HG03575 (cell line): ENCODE data around the gene ADAM11.
"Not testable (repeated sequence)": the region's sequence is repeated elsewhere in the genome, so short reads cannot be mapped to it uniquely, and the experiment has no call there.

Experiments used
- ATAC-seq: cut with Tn5 transposase; IDR thresholded peaks from one replicate; pipeline ENCODE4 v1.9.1; 2021; ENCODE audit not compliant: unreplicated experiment, insufficient number of reproducible peaks, low FRiP score; ENCODE audit errors: extremely low read depth

Gene ADAM11

DNA sequence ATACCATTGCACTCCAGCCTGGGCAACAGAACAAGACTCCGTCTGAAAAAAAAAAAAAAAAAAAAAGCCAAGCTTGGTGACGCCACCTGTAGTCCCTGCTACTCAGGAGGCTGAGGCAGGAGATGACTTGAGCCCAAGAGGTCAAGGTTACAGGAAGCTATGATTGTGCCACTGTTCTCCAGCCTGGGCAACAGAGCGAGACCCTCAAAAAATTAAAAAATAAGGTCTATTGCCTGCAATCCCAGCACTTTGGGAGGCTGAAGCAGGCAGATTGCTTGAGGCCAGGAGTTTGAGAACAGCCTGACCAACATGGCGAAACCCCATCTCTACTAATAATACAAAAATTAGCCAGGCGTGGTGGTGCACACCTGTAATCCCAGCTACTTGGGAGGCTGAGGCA is 3.6 kb upstream of the ADAM11 start:
- ATAC-seq: not testable (repeated sequence)

DNA sequence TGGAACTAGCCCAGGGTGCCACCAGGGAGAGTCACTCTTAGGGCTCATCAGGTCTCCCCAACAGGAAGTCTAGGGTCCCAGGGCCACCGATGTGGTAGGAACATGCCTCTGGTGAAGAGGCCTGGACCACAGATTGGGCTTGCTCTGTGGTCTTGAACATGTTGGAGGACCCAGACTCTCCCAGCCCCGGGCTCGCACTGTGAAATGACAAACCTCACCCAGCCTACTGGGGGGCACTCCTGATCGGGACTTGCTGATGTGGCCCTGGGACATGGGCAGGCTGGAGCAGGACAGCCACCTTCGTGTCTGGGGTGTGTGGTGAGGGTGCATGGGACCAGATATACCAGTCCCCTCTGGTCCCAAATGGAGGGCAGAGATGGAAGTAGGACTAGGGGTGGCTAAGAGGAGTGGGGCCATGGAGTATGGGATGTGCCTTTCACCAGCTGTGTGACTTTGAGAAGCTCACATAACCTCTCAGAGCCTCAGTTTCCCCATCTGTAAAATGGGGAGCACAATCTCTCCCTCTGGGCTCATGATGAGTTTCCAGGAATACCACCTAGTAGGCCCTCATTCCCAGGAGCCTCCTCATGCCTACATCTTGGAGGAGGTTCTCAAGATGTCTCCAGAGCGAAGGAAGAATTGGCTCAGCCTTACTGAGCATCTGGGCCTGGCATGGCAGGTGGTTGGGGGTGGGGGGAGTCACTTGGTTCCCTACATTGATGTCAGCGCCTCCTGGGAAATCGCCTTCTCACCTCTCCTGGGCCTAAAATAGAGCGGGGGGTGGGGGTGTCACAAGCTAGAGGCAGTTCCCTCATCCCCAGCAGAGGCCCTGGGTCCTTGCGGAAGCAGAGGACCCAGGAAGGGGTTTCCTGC is 1.5 kb upstream of the ADAM11 start:
- ATAC-seq: no peak

DNA sequence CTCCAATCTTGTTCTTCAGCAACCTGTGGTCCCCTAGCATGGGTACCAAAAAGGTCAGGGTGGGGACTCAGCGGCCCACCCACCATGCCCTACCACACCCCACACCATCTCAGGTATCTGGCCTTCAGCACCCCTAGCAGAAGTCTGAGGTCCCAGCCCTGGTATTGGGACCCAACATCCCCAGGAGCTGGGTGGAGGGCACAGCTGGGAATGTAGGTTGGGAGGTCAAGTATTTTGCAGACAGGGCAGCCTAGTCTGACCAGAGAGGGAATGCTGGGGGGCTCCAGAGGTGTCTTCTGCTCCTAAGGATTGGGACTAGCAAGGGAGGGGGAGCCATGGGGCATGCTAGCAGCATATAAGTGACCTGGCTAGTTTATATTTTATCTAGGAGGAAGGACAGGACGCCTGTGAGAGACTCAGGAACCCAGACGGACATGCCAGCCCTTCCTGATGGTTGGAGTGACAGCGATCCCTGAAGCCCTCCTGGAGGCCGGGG is 822 bp upstream of the ADAM11 start:
- ATAC-seq: no peak

DNA sequence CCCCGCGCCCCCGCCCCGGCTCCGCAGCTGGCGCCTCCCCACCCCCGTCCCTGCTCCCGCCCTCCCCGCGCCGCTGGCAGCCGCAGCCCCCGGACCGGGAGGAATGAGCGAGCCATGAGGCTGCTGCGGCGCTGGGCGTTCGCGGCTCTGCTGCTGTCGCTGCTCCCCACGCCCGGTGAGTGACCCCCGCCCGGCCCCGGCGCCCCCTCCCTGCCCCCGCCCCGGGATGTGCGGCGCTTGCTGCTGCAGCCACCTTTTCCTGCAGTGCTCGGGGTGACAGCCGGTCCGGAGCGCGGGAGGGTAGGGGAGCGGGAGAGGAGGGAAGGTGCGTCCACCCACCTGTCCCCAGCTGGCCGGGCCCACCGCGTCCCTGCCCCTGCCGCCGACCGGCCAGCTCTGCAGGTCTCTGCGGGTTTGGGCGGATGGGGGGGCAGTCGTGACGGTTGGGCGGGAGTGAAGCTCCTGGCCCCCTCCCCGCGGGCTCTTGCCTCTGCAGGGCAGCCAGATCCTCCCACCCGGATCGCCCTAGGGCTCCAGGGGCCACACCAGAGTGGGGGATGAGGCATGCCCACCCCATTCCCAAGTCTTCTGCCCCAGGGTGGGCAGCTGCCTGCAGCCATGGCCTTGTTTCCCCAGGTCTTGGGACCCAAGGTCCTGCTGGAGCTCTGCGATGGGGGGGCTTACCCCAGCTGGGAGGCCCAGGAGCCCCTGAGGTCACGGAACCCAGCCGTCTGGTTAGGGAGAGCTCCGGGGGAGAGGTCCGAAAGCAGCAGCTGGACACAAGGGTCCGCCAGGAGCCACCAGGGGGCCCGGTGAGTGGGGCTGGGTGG is 513 bp downstream of the ADAM11 start:
- no peak for ATAC-seq

DNA sequence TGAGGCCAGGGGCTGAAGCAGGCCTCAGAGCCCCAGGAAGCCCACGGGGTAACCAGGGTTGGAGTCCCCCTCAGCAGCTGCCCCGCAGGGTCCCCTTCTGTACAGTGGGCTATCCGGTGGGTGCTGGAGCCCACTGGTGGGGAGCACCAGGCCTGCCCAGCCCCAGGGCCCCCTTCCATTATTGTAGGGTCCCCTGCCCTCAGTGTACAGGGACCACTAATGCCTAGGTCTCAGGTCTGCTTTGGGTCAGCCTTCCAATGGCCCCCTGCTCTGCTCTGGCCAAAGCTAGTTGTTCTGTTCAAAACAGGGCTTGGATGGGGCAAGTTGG is 1.1 kb downstream of the ADAM11 start:
- no peak for ATAC-seq

DNA sequence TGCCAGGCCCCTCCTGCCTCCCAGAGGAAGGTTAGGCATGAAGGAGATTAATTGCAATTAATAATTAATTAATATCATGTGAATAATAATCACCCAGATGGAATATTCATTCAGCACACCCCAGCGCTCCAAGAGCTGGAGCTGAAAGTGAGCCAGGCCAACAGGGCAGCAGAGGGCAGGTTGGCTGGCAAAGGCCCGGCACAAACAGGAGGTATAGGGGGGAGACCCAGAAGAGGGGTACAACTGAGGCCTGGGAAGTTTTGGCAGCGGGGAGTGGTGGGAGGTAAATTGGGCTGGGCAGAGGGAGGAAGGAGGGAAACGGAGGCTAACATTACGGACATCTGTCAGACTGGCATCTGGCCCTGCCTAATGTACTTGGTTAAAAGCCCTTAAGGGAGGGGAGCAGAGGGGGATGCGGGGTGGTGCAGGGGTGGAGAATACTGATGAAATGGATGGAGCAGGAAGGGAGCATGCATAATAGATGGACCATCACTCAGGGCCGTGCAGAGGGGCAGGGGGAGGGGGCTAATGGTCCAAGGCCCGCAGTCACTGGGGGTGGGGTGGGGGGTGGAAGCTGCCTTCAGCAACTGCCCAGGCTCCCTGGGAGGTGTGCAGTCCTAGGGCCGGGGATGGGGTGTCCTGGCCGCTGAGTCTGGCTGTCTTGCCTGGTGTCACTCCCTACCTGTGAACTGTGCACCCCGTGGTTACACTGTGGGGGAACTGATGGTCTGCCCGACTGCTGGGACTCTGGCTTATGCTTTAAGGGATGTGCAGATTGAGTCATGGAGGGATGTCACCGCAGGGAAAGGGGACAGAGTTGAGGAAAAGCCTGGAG is 1.9 kb downstream of the ADAM11 start:
- no peak for ATAC-seq

DNA sequence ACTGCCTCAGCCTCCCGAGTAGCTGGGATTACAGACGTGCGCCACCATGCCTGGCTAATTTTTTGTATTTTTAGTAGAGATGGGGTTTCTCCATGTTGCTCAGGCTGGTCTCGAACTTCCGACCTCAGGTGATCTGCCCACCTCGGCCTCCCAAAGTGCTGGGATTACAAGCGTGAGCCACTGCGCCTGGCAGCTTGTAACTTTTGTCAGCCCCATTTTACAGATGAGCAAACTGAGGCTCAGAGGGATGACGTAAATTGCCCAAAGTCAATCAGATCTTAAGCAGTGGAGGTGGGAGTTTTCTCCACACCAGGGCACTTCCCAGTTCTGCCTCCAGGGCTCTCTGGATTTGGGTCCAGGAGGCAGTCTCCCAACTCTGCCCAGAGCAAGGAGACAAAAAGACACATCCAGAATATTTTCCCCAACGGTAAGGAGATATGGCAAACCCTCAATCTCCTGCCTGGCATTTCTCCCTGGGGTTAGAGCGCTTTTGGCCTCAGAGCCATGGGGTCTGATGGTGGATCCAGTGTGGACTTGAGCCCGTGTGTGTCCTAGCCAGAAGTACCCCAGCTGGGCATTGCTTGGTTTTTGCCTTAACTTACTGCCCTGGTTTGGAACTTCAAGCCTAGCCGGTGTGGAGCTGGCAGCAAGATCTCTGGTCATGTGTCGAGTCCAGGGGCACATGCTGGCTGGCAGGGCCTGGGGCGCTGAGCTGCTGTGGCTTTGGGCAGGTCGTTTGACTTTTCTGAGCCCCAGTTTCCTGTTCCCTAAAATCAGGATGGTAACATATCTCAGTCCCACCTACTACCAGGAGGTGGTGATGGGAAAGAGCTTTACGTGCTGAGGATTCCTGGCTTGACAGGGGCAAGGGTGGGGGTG is 3.4 kb downstream of the ADAM11 start:
- ATAC-seq: no peak

DNA sequence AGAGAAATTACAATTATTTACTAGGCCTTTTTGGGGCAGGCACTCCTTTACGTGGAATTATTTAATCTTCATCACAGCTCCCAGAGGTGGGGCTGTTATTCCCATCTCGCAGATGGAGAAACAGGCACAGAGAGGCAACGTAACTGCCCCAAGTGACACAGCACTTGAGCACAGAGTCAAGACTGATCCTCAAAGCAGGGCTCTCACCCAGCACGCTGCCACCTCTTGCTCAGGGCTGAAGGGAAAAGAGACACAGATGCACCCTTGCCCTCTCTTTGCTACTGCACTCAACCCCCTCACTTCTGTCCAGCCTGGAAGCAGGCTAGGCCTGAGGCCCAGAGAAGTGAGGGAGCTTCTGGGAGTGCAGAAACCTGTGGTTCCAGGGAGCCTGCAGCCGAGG is 4.4 kb downstream of the ADAM11 start:
- ATAC-seq: no peak

DNA sequence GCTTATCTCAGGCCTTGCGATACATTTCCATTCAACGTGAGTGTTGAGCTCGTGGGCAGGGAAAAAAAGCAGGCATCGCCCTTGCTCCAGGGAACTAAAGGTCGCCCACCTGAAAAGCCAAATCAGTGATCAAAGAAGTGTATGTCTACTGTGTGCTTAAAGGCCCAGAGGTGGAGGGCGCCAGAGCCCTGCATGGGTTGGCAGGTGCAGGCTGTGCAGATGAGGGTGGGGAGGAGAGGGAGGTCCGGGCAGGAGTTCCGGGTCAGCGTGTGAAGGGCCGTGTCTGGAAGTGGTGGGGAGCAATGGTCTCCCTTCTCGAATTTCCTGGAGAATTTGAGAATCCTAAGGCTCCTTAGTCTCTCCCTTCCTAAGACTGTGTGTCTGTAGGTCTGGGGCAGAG is 7.2 kb downstream of the ADAM11 start:
- no peak for ATAC-seq

DNA sequence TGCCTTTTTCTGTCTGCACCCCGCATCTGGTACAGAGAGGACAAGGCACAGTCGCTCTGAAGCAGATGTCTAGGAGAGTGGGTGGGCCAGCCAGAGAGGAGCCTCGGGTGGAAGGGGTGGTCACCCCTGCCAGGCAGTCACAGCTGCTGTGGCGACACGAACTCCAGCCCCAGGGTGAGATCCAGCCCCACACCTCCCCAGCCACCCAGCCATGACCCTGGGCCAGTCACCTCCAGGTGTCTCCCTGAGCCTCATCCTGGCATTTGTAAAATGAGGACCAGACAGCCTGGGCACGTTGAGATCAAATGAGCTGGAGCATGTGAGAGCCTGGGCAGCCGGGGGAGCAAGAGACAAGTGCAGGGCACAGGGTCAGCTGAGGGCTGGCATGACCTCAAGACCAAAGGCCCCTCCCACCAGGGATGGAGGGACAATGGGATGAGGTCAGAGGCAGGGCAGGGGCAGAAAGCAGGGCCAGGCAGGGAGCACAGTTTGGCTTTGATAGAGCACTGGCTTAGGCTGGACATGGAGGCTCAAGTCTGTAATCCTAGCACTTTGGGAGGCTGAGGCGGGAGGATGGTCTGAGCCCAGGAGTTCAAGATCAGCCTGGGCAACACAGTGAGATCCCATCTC is 7.7 kb downstream of the ADAM11 start:
- no peak for ATAC-seq

DNA sequence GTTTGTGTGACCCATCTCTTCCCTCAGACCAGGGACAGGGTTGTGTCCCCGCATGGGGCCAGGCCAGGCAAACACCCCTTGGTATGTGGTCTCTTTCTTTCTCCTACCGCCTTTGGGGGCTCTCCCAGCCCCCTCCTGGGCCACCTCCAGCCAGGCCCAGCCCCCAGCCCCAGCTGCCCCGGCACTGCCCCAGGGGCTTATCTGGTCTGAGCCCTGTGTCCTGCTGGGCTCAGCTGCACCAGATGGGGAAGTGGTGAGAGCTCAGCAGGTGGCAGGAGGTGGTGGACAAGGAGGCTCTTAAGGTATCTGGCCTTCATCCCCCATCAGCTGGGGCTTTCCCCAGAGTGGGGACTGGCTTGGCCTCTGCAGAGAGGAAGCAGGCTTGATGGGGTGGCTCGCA is 8.7 kb downstream of the ADAM11 start:
- ATAC-seq: no peak

DNA sequence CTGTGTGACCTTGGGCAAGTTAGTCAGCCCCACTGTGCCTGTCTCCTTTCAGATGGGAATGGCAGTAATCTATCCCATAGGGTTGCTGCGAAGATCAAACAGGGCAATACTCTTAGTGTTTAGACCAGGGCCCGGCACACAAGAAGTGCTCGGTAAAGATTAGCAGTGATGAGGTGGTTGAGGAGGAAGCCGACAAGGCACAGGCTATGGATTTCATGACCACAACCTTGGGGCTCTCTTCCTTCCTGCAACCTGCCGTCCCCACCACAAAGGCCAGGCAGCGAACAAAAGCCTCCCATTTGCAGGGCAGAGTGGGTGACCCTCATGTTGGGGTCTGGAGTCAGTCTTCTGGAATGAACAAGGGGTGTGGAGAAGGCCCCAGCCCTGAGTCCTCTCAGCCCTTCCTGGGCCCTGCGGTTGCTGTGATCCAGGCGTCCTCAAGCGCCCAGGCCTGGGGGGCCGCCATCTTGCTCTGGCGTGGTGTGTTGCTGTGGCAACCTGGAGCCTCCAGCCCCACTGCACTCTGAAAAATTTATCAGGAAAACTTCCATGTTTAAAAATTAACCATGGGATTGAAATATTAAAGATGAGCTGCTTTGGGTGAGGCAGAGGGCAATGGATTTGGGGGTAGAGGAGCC is 9.8 kb downstream of the ADAM11 start:
- ATAC-seq: no peak

DNA sequence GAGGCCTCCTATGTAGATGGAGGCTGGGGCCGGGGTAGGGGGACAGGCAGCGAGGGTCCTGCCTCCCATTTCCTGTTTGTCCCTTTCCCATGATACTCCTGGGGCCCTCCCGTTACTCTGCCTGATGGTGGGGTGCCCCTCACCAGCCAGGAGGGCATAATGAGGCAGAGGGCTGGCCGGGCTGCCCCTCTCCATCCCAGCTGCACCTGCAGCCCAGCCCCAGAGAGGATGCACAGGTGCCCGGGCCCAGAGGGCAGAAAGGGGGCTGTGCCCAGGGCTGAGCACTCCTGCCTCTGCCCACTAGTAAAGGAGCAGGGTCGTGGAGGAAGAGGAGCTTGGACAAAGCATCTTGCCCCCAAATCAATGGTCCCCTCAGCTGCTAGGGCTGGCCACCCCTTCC is 10.4 kb downstream of the ADAM11 start:
- no peak for ATAC-seq

DNA sequence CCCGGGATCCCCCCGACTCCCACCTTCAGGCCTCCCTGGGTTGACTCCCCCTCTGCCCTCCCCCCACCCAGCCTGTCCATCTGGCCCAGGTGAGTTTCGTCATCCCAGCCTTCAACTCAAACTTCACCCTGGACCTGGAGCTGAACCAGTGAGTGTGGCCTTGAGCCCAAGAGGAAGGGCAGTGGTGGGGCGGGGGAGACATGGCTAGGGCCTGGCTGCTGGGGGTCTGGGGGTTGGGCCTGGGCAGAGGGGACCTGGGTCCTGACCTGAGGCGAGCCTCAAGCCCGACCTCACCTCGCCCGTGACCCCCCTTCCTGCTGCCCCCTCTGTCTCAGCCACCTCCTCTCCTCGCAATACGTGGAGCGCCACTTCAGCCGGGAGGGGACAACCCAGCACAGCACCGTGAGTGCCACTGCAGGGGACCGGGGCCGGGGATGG is 10.9 kb downstream of the ADAM11 start:
- ATAC-seq: no peak

DNA sequence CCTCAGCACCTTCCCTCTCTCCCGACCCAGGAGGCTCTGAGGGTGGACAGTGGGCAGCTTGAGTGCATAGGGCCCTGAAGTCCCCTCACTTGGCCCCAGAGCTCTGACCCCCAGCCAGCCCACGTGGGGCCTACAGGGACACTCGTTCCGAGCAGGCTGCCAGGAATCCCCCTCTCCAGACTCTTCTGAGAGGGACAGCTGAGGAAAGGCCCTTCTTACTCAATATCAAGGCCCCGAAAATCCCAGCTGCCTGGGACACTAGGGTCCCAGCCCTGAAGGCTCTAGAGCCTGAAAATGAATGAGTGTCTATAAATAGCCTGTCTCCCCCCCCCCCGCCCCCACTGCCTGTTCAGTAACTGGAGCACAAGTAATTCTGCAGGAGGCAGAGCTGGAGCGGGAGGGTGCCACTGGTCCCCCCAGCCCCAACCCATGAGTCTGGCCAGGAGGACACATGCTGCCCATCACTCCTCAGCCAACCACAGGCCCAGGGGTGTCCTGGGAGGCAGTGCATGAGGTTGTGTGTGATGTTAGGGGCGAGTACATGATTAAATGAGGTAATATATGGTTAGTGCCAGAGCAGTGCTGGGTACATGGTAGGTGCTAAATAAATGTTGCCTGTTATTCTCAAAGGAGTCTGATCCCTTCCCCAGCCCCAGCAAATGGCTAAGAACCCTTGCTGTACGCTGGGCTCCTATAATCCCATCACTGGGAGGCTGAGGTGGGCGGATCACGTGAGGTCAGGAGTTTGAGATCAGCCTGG is 11.6 kb downstream of the ADAM11 start:
- ATAC-seq: no peak

DNA sequence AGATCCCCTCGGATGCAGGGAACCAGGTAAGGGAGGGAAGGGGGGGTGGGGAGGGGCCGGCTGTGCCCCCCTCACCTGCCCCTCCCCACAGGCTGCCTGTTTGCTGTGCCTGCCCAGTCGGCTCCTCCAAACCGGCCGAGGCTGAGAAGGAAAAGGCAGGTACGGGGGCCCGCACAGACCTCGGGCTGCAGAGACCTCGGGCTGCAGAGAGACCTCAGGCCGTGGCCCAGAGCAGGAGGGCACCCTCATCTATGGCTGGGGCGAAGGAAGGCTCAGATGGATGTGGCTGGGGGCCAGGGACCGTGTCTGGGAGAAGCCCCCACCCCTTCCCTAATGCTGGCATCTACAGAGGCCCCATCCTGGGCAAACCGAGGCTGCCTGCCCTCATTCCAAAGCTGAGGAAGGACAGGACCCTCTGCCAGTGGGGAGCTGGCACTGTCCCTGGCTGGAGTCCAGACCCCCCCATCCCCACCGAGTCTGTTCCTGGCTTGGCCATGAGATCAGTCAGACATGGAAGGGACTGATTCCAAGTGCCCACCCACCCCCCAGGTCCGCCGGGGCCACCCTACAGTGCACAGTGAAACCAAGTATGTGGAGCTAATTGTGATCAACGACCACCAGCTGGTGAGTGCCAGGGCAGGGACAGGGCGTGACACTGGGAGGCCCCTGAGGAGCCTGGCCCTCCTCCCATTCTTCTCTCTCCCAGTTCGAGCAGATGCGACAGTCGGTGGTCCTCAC is 13.7 kb downstream of the ADAM11 start:
- no peak for ATAC-seq
